Keratinocyte (primary cell): ENCODE results near the gene SH3PXD2B. TPM values are rescaled to one million over a fixed set of nuclear protein-coding genes. Genes with fewer than 3 reads are reported as not detected.

ENCODE experiments used
- DNase-seq: peaks from one replicate; pipeline ENCODE4 v3.0.0-alpha.2; 2011; ENCODE audit warnings: low read depth, missing footprints, low spot score
- FAIRE-seq: peaks from 2 replicates; lab custom pipeline; 2011; peaks lifted over from hg19 to GRCh38; lab: Jason Lieb, UNC
- H2AFZ ChIP-seq: 2 replicates; pipeline ENCODE4 v1.6.0; 2012; ENCODE audit warnings: low read length, control low read depth, inconsistent platforms; ENCODE audit not compliant: control insufficient read depth
- H3K27ac ChIP-seq: 2 replicates; pipeline ENCODE4 v1.5.1; 2011; ENCODE audit warnings: low read length; ENCODE audit not compliant: control insufficient read depth, insufficient read depth
- H3K27me3 ChIP-seq: 3 replicates; pipeline ENCODE4 v1.6.0; 2011; ENCODE audit warnings: low read length; ENCODE audit not compliant: control insufficient read depth, insufficient read depth; ENCODE audit errors: extremely low read depth
- H3K36me3 ChIP-seq, 2 experiments: 2 replicates in 1 of 2; 3 replicates in 1 of 2; pipeline ENCODE4 v1.5.1; 2011; ENCODE audit warnings: low read length in 2 of 2, mild to moderate bottlenecking in 1 of 2; ENCODE audit not compliant: control insufficient read depth in 2 of 2, insufficient read depth in 2 of 2; ENCODE audit errors: extremely low read depth in 1 of 2
- H3K4me1 ChIP-seq: 3 replicates; pipeline ENCODE4 v1.5.1; 2011; ENCODE audit warnings: low read length; ENCODE audit not compliant: control insufficient read depth, insufficient read depth; ENCODE audit errors: extremely low read depth
- H3K4me2 ChIP-seq: 3 replicates; pipeline ENCODE4 v1.6.0; 2011; ENCODE audit warnings: low read depth, low read length; ENCODE audit not compliant: control insufficient read depth, insufficient read depth; ENCODE audit errors: extremely low read depth
- H3K4me3 ChIP-seq, 3 experiments: fragments of 200-600 bp in 1 of 3; sonication (generic) in 1 of 3; 2 replicates in 2 of 3; 3 replicates in 1 of 3; pipeline ENCODE4 v1.5.1; 2011 to 2016; ENCODE audit warnings: low read length in 3 of 3, mild to moderate bottlenecking in 3 of 3, control low read depth in 2 of 3, inconsistent platforms in 1 of 3, low read depth in 1 of 3, mixed read lengths in 1 of 3, mixed run types in 1 of 3, moderate library complexity in 1 of 3; ENCODE audit not compliant: control insufficient read depth in 2 of 3, insufficient read depth in 2 of 3; ENCODE audit errors: extremely low read depth in 1 of 3
- H3K79me2 ChIP-seq: 2 replicates; pipeline ENCODE4 v1.6.0; 2012; ENCODE audit warnings: low read length; ENCODE audit not compliant: control insufficient read depth, insufficient read depth
- H3K9ac ChIP-seq: 3 replicates; pipeline ENCODE4 v1.6.0; 2011; ENCODE audit warnings: low read length; ENCODE audit not compliant: control insufficient read depth, insufficient read depth; ENCODE audit errors: extremely low read depth
- H3K9me1 ChIP-seq: 3 replicates; pipeline ENCODE4 v1.6.0; 2011; ENCODE audit warnings: low read length; ENCODE audit not compliant: control insufficient read depth, insufficient read depth; ENCODE audit errors: extremely low read depth
- H3K9me3 ChIP-seq: 2 replicates; pipeline ENCODE4 v1.5.1; 2012; ENCODE audit warnings: low read depth, low read length; ENCODE audit not compliant: control insufficient read depth
- H4K20me1 ChIP-seq: 3 replicates; pipeline ENCODE4 v1.6.0; 2011; ENCODE audit warnings: low read length; ENCODE audit not compliant: control insufficient read depth, insufficient read depth; ENCODE audit errors: extremely low read depth
- EZH2 ChIP-seq: IDR thresholded peaks from one replicate; pipeline ENCODE4 v1.6.1; 2012; ENCODE audit warnings: inconsistent platforms, mild to moderate bottlenecking, low read length, moderate library complexity
- dilution Hi-C: fragments of 300-500 bp; cut with MboI; formaldehyde crosslinking; loops from one replicate; pipeline ENCODE4 v1.7.0; 2020; ENCODE audit warnings: low sequenced_read_pairs; ENCODE audit not compliant: extremely low pct_ligation_motif_present
- polyA plus RNA-seq, 5 experiments: library from polyadenylated mRNA; depleted of rRNA in 3 of 5; stranded (reverse) in 3 of 5; stranded (forward) in 1 of 5; unstranded in 1 of 5; fragments of >200 nt; gene quantifications; 1 replicate in 1 of 5; 2 replicates in 3 of 5; 3 replicates in 1 of 5; pipeline versions ENCODE4 v1.2.1 to v1.2.3, GENCODE V29; 2011 to 2012; ENCODE audit warnings: missing spikeins in 2 of 5, low read depth in 1 of 5, low replicate concordance in 1 of 5
- TF ChIP-seq, protein P1 (sequence below), 3 experiments: IDR thresholded peaks in 1 of 3; conservative IDR thresholded peaks in 1 of 3; optimal IDR thresholded peaks in 1 of 3; 2 replicates in 2 of 3; 3 replicates in 1 of 3; pipeline versions ENCODE3 to v1.5.1; 2011; ENCODE audit warnings: low read length in 3 of 3, mild to moderate bottlenecking in 3 of 3, moderate library complexity in 2 of 3, control low read depth in 1 of 3, inconsistent platforms in 1 of 3; ENCODE audit not compliant: insufficient read depth in 2 of 3; ENCODE audit errors: extremely low read depth in 1 of 3

Gene SH3PXD2B
- polyA plus RNA-seq, 1 donor (not counting 4 experiments of a cell fraction or from before 2014, with no cell fraction given) = 17.3 TPM

DNA sequence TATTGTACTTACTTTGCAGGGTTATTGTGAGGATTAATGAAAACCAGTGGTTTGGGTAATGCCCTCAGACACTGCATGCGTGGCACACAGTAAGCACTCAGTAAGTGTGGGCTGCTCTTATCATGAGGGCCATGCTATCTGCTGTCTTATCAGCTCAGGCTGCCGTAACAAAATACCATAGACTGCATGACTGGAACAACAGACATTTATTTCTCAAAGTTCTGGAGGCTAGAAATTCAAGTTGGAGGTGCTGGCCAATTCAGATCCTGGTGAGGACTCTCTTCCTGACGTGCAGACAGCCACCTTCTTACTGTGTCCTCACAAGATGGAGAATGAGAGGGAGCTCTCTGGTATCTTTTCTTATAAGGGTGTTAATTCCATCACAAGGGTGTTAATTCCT lies 23.9 kb upstream of the SH3PXD2B start:
- FAIRE-seq = no peak
- dilution Hi-C loops = loop anchor here (25.0 kb wide), 1 partner anchor 209 kb away; no protein-coding TSS in a partner anchor
- H3K79me2 ChIP-seq = no peaks in the 10 kb centered on the region

DNA sequence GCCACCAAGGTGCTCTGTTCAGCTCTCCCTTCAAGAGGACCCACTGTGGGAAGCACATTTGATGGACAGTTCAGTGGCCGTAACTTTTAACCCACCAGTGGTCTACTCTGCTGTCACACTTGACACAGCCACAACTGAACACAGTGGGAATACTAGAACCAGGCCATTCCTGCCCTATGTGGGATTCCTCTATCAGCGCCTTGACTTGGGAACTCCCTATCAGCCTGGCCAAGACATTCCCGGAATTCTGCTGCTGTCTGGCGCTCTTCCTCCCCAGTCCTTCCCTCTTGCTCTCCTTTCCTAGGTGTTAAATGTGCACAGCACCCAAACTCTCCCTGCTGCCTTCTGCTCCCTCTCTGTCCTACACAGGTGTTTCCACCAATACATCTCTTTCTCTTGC lies 23.1 kb upstream of the SH3PXD2B start:
- Histone ChIP-seq H2AFZ (no peak overlapping the region), H3K4me1 (no peaks in the 10 kb centered on the region)
- no peak for DNase-seq

More for the DNA sequence above, 23.9 kb upstream of the SH3PXD2B start:
- Histone ChIP-seq H3K4me1 (no peaks in the 10 kb centered on the region), H2AFZ (no peak overlapping the region), H3K27me3 (no peaks in the 10 kb centered on the region), H4K20me1 (no peaks in the 10 kb centered on the region), H3K27ac (no peak overlapping the region), H3K4me3 (no peak overlapping the region), H3K9me1 (no peaks in the 10 kb centered on the region), H3K4me2 (no peak overlapping the region), H3K9me3 (no peaks in the 10 kb centered on the region), H3K36me3 (no peaks in the 10 kb centered on the region), H3K9ac (no peak overlapping the region)
- TF ChIP-seq, protein P1, sequence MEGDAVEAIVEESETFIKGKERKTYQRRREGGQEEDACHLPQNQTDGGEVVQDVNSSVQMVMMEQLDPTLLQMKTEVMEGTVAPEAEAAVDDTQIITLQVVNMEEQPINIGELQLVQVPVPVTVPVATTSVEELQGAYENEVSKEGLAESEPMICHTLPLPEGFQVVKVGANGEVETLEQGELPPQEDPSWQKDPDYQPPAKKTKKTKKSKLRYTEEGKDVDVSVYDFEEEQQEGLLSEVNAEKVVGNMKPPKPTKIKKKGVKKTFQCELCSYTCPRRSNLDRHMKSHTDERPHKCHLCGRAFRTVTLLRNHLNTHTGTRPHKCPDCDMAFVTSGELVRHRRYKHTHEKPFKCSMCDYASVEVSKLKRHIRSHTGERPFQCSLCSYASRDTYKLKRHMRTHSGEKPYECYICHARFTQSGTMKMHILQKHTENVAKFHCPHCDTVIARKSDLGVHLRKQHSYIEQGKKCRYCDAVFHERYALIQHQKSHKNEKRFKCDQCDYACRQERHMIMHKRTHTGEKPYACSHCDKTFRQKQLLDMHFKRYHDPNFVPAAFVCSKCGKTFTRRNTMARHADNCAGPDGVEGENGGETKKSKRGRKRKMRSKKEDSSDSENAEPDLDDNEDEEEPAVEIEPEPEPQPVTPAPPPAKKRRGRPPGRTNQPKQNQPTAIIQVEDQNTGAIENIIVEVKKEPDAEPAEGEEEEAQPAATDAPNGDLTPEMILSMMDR (optimal IDR thresholded peaks at IDR 0.05 in 1 of 3, IDR thresholded peaks at IDR 0.05 in 1 of 3, conservative IDR thresholded peaks at IDR 0.05 in 1 of 3; ENCODE audit: extremely low read depth in 1 of 3, insufficient read depth in 2 of 3, low read length in 3 of 3) = no peak
- TF ChIP-seq EZH2 = no peak
- DNase-seq = no peak

More for the DNA sequence above, 23.1 kb upstream of the SH3PXD2B start:
- TF ChIP-seq EZH2 = no peak
- TF ChIP-seq, protein P1 (optimal IDR thresholded peaks at IDR 0.05 in 1 of 3, IDR thresholded peaks at IDR 0.05 in 1 of 3, conservative IDR thresholded peaks at IDR 0.05 in 1 of 3; ENCODE audit: extremely low read depth in 1 of 3, insufficient read depth in 2 of 3, low read length in 3 of 3) = no peak
- no peaks in the 10 kb centered on the region for H3K36me3 ChIP-seq
- H3K9ac ChIP-seq = no peak overlapping the region
- no peak overlapping the region for H3K27ac ChIP-seq
- H3K9me1 ChIP-seq = no peaks in the 10 kb centered on the region
- H4K20me1 ChIP-seq = no peaks in the 10 kb centered on the region
- H3K27me3 ChIP-seq = no peaks in the 10 kb centered on the region
- no peak overlapping the region for H3K4me2 ChIP-seq
- no peak overlapping the region for H3K4me3 ChIP-seq
- dilution Hi-C loops = loop anchor here (25.0 kb wide), 1 partner anchor 210 kb away; no protein-coding TSS in a partner anchor
- FAIRE-seq = no peak
- H3K9me3 ChIP-seq = no peaks in the 10 kb centered on the region
- no peaks in the 10 kb centered on the region for H3K79me2 ChIP-seq
